Fibroblast of skin of left biceps (primary cell): ENCODE results near the gene PROK1.

ENCODE experiments used
- DNase-seq, 2 experiments: peaks; one replicate each; pipeline ENCODE4 v3.0.0-alpha.2; 2013; ENCODE audit warnings: low read depth in 2 of 2

Gene PROK1

GRCh38 chr1:110465038-110465813 lies 14.3 kb downstream of the PROK1 start:
- no peak for DNase-seq

- DNase-seq: no peak
Observed at GRCh38 chr1:110465814-110466380, 14.9 kb downstream of the PROK1 start.

GRCh38 chr1:110466646-110467280 lies 15.8 kb downstream of the PROK1 start:
- DNase-seq: no peak

- DNase-seq: no peak
Observed at GRCh38 chr1:110471131-110471530, 20.2 kb downstream of the PROK1 start.

- DNase-seq: no peak
Observed at GRCh38 chr1:110472546-110472945, 21.6 kb downstream of the PROK1 start.

GRCh38 chr1:110474444-110474843 lies 23.5 kb downstream of the PROK1 start:
- DNase-seq: no peak

- DNase-seq: no peak
Observed at GRCh38 chr1:110475362-110476027, 24.5 kb downstream of the PROK1 start.

GRCh38 chr1:110476028-110476765 lies 25.2 kb downstream of the PROK1 start:
- DNase-seq: no peak

GRCh38 chr1:110477041-110477440 lies 26.1 kb downstream of the PROK1 start:
- no peak for DNase-seq

- no peak for DNase-seq
Observed at GRCh38 chr1:110477445-110477957, 26.6 kb downstream of the PROK1 start.

- no peak for DNase-seq
Observed at GRCh38 chr1:110477967-110478640, 27.2 kb downstream of the PROK1 start.

- no peak for DNase-seq
Observed at GRCh38 chr1:110478886-110479285, 27.9 kb downstream of the PROK1 start.

- no peak for DNase-seq
Observed at GRCh38 chr1:110480356-110481096, 29.6 kb downstream of the PROK1 start.

- DNase-seq: no peak
Observed at GRCh38 chr1:110481968-110482623, 31.1 kb downstream of the PROK1 start.

GRCh38 chr1:110482662-110483307 lies 31.8 kb downstream of the PROK1 start:
- no peak for DNase-seq

- DNase-seq: no peak
Observed at GRCh38 chr1:110483308-110483685, 32.3 kb downstream of the PROK1 start.

GRCh38 chr1:110484801-110485200 lies 33.9 kb downstream of the PROK1 start:
- DNase-seq: no peak

GRCh38 chr1:110485725-110486124 lies 34.8 kb downstream of the PROK1 start:
- DNase-seq: no peak

GRCh38 chr1:110487726-110488125 lies 36.8 kb downstream of the PROK1 start:
- no peak for DNase-seq
